CD4-positive, alpha-beta T cell treated with Interleukin-17A for 1 hour (primary cell): ENCODE data around the gene IPO13.
A peak's percentile ranks its signal among the peaks of the same experiment; 100 is the strongest.

ENCODE experiments used
- DNase-seq: peaks from one replicate; pipeline ENCODE4 v3.0.0-alpha.2; 2020

Gene IPO13, protein sequence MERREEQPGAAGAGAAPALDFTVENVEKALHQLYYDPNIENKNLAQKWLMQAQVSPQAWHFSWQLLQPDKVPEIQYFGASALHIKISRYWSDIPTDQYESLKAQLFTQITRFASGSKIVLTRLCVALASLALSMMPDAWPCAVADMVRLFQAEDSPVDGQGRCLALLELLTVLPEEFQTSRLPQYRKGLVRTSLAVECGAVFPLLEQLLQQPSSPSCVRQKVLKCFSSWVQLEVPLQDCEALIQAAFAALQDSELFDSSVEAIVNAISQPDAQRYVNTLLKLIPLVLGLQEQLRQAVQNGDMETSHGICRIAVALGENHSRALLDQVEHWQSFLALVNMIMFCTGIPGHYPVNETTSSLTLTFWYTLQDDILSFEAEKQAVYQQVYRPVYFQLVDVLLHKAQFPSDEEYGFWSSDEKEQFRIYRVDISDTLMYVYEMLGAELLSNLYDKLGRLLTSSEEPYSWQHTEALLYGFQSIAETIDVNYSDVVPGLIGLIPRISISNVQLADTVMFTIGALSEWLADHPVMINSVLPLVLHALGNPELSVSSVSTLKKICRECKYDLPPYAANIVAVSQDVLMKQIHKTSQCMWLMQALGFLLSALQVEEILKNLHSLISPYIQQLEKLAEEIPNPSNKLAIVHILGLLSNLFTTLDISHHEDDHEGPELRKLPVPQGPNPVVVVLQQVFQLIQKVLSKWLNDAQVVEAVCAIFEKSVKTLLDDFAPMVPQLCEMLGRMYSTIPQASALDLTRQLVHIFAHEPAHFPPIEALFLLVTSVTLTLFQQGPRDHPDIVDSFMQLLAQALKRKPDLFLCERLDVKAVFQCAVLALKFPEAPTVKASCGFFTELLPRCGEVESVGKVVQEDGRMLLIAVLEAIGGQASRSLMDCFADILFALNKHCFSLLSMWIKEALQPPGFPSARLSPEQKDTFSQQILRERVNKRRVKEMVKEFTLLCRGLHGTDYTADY

DNA sequence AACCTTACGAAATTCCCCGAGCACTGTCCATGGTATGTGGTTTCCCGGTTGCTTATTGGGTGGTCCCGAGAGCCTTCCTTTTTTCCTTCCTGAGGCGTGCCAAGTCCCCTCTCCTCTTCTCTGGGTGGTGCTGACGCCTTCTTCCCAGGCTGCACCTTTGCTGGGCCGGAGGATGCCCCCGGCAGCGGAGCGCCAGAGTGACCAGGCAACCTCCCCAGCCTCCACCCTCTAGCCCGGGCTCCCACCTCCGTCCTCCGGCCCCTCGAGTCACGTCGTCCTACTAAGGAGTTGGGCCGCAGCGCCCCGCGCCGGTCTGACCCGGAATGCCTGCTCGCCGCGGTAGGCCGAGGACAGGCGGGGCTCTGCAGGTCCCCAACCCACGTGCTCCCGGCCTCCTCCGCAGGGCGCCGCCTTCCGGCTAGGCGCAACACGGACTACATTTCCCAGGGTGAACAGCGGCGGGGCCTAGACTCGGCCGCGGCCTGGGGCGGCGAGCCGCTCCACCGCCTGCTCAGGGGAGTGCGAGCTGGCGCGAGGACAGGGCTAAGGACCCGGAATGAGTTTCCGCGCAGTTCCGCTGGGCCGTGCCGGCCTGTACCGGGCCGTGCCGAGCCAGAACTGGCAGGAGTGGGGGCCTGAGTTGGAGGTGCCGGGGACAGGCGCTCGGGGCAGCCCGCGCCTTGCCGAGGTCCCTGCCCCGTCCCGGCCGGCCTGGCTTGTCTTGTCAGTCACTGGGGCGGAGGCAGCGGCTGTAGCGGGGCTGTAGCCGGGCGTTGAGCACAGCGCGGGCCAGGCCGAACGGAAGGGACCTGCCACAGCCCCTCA lies at the start of gene IPO13:
TSS of gene IPO13 (plus strand) at position 715 of the 825 bp plus-strand sequence. CDS start 651 bp downstream, outside the sequence.
- peak; percentile 96 for DNase-seq

DNA sequence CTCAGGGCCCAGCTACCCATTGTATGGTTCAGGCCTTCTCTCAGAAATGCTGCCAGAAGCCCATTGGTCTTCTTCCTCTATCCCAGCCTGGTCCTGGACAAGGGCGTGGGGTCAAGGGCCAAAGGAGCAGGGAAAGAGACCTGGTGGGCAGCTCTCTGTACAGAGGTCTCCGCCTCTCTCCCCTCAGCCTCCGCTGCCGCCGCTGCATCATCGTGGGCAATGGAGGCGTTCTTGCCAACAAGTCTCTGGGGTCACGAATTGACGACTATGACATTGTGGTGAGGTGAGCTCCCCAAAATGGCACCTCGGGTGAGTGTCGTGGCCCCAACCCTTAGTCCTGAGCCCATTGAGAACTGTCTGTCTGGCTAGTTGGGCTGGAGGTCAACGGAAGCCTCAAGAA lies 47.8 kb upstream of the IPO13 start:
- DNase-seq: no peak

DNA sequence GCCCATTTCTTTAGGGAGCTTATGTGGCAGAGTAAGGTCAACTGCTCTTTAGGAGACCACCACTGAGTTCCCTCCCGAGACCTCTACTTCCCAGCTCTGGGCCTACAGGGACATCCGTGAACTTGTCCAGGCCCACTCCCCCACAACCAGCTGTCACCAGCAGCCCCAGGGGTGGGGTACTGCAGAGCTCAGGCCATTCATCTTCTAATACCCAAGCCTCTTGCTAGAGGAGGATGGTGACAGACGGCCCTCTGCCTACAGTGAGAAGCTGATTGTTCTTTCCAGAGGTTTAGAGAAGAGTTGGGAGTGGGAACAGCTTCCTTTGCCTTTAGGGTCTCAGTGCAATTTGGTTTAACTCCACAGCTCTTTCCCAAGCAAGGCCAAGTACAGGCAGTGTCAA lies 46.4 kb upstream of the IPO13 start:
- no peak for DNase-seq

DNA sequence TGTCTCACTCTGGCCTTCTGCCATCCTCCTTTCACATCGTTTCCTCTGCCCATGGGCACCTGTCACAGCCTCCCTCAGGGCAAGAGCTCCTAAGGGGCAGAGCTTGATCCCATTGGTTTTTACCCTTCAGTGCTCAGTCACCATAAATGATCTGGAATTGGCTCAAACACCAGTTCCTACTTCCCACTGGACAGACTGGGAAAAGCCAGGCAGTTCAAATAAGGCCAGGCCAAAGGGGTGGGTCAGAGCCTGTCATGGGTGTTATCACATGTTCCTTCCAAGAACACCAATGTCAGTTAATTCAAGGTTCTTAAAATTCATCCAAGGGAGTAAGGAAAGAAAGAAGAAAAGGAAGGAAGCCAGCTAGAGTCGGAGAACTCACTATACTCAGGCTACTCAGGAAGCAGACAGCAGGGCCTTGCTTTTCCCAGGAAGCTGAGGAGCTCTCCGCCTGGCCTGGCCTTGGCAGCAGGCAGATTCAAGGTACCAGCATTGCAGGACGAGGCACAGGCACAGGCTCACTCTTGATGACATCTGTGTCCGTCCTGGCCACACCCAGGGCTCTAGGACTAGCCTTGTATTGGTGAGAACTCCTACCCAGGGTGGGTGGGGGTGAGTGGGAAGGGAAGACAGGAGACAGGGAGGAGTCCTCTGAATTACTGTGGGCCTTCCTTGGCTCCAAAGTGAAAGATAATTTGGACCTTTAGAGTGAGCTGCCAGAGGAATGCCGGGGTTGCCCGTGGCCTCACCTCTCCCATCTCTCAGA lies 45.4 kb upstream of the IPO13 start:
- DNase-seq: no peak

DNA sequence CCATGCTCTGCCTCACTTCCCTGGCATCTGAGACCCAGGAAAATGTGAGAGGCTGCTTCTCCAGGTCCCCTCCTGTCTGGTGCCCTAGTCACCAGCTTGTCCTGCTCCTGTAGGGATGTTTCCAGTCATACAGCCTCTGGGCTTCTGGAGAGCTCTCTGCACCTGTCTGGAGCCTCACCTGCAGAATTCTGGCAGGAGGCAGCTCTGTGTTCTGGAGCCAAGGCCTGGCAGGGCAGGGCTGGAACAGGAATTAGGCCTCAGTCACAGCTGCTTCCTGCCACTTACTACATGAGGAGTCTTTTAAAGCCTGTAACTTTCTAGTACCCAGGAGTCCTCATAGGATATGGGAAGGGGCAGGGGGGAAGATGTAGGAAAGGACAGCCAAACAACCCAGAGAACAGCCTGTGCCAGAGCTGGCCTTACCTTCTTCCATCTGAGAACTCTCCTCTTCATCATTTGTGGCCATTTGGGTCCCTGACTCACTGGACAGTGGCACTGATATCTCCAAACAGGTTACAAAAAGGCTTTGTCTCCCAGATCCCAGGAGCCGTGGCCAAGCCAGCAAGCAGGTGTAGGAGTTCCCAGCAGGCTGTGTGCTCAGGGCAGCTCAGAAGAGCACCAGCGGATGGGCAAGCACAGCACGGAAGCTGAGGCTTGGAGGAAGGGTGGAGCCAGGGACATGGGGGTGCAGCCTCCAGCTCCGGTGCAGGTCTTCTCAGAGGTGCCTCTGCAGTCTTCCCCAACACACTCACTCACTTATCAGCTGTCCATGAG lies 44.5 kb upstream of the IPO13 start:
- DNase-seq: no peak

DNA sequence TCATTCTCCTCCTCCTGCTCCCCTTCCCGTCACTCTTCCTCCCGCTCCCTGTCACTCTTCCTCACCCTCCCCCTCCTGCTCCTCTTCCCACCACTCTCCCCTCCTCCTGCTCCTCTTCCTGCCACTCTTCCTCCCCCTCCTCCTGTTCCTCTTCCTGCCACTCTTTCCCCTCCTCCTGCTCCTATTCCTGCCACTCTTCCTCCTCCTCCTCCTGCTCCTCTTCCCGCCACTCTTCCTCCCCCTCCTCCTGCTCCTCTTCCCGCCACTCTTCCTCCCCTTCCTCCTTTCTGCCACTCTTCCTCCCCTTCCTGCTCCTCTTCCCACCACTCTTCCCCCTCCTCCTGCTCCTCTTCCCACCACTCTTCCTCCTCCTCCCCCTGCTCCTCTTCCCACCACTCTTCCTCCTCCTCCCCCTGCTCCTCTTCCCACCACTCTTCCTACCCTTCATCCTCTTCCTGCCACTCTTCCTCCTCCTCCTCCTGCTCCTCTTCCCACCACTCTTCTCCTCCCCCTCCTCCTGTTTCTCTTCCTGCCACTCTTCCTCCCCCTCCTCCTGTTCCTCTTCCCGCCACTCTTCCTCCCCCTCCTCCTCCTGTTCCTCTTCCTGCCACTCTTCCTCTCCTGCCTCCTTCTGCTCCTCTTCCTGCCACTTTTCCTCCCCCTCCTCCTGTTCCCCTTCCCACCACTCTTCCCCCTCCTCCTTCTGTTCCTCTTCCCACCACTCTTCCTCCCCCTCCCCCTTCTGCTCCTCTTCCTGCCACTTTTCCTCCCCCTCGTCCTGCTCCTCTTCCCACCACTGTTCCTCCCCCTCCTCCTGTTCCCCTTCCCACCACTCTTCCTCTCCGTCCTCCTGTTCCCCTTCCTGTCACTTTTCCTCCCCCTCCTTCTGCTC lies 41.8 kb upstream of the IPO13 start:
- DNase-seq: no peak

DNA sequence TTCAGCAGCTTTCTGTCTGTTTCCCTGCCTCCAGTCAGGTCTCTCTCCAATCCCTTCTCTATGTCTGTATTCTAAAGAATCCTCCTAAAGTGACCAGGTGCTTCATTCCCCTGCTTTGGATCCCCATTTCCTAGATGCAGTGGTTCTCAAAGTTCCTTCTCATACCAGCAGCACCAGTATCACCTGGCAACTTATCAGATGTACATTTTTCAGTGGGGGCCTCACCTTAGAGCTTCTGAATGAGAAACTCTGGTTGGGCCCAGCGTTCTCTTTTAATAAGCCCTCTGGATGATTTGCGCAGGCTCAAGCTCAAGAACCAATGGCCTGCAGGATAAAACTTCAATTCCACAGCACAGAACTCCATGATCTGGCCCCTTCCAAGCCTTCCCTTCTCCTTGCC lies 38.5 kb upstream of the IPO13 start:
- no peak for DNase-seq

DNA sequence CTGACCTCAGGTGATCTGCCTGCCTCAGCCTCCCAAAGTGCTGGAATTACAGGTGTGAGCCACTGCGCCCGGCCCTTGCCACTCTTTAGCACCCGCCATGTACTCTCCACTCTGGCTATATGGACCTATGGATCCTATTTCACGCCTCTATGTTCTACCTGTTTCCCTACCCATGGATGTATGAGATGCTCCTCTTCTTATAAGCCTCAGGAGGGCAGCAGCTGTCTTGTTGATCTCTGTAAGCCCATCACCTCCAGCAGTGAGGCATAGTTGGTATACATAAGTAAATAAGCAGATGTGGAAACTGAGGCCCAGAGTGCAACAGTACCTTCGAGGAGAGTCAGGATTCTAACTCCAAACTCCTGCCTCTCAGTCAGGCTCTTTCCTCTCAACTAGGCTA lies 37.9 kb upstream of the IPO13 start:
- DNase-seq: no peak

DNA sequence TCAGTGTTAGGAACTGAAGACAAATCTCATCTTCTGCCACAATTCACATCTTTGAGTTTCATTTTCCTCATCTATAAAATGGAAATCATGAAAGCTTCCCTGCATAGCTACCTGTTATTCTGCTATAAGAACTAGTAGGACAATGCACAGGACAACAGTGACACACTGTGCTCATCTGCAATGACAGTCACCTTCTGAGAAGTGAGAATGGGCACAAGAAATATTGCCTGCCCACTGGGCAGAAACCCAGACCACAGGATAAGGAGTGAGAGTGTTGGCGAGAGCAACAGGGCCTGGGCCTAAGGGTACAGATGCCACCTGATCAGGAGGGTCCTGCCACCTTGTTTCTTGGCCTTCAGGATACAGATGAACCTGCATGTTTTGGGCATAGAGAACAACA lies 36.4 kb upstream of the IPO13 start:
- no peak for DNase-seq

DNA sequence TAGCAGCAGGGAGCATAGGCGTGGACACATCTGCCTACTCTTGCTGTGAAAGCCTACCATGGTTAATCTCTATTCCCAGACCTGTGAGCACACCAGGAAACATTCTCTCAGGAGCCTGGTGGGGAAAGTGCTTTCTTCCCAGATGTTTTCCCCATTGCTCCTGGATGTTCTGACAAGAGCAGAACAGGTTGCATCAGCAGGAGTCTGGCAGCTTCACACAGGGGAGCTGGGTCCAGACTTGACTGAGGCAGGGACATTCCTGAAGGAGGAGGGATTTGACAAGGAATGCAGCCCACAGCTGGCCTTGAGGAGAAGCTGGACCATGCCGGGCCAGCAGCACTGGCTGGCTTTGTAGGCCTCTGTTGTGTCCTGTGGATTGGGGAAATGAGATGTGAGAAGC lies 34.1 kb upstream of the IPO13 start:
- no peak for DNase-seq

DNA sequence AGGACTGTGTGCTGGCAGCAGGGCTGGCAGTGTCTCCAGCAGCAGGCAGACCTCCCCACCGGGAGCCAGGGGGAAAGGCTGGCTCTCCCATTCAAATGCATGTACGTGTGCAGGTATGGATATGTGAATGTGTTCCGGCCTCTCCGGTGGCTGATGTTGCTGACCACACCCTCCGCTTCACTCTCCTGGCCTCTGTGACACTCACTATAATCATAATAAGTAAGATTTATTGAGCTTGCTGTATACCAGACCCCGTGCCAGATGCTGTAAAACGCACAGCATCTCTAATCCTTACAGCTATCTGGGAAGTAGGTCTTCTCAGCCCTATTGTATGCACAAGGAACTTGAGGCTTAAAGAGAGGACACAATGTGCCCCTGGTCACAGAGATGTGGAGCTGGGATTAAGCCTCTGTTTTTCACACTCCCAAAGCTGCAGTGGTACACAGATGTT lies 33.7 kb upstream of the IPO13 start:
- DNase-seq: no peak

DNA sequence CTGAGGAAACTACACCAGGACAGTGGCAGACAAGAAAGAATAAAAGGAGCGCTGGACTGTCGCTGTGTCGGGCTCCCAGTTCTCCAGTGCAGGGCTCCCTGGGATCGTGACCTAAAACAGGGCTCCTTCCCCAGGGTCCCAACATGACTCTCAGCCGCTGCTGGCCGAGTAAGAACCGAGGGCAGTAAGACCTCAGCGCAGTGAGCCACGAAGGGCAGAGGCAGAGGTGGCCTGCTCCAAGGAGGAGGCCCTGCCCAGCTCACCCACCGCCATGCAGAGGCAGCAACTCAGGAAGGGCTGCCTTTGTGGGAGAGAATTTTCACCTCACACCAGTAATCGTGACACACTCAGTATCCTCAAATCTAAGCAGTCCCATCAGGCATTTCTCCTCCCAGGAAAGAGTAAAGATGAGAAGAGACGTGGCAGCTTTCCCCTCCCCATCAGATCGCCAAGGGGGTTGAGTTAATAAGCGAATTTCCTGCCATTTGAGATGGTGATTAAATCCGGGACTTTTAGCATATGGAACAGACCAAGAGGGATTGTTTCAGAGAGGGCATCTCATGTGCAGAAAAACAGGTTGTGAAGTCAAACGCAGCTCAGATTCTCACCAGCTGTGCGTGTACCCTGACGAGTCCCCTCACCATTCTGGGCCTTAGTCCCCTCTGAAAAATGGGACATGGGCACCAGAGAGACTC lies 32.9 kb upstream of the IPO13 start:
- no peak for DNase-seq

DNA sequence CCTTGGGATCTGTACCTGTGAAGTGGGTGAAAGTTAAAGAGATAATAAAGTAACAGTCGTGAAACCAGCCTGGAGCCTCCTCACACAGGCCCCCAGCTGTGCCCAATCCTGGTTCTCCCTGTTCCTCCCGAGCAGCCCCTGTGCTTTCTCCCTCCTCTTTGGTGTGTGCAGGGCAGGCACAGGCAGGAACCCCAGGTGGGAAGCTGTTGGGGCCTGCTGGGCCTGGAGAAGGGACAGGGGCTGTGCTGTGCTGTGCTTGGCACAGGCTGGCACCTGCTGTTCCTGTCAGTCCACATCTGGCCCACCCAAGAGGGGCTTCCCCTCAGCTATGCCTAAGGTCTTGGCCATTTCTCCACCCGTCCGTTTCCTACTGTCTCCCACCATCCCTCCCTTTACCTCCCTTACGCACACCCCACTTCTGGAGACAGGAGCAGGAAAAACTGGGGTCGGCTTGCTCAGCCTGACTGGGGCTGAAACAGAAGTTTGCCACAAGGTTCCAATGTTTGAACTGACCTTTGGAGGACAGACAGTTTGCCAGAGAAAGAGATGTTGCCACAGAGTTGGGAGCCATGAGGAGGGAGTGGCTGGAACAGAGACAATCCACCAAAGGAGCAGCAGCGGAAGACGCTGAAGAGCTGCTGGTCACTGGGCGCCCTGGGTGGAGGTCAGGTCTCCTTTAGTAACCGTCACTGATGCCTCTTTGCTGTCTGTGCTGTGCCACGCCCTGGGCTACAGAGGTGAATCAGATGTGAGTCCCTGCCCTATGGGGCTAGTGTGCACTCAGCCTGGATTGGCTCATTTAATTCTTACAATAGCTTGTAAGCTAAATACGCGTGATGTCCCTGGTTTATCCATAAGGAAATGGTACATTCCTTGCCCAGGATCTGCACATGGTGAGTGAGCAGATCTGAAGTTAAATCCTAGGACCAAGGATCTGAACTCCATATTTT lies 31.9 kb upstream of the IPO13 start:
- no peak for DNase-seq

DNA sequence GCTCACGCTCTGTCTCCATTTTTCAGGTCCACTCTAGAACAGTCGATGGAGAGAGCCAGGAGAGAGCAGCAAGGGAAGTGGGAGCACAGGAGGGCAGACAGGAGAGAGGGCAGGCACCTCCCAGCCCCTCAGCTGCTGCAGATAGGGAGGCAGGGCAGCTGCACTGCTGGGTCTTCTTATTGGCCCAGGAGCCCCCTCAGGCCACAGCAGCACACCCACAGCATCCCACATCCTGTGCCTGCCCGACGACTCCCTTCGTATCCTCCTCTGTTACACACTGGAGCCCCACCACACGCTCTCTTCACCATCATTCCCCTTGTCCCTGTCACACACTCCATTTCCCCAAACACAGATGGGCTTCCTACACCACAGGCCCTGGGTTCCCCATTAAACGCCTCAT lies 26.8 kb upstream of the IPO13 start:
- no peak for DNase-seq

DNA sequence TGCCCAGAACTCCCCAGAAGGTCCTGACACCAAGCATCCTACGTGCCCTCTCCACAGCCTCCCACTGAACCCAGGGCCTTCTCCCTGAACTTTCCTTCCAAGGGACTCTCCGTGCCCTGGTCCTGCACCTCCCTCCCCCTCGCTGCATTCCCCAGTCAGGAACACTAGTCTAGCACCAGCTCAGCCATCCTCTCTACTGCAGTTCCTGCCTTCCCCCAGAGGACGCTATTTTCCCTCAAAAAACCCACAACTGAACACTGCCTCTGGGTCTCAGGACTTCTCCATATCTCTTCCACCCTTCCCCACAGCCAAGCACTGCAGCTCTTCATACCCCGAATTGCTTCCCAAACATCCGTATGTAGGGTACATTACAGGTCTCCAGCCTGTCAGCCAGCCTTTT lies 25.7 kb upstream of the IPO13 start:
- no peak for DNase-seq

DNA sequence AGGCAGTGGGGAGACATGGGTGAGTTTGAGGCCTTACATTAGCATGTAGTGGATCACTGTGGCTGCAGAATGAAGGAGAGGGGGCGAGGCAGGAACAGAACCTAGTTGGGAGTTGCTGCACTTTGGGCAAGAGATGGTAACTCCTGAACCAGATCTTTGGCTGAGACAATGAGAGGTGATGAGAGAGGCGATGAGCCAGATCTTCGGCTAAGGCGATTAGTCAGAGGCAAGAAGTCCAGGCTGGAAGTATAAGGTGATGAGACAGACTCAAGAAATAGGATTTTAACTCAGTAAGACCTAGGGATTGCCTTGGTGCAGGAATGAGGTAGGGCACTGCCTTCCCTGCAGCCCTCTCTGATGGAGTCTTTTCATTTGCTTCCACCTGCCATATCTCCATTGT lies 22.2 kb upstream of the IPO13 start:
- no peak for DNase-seq

DNA sequence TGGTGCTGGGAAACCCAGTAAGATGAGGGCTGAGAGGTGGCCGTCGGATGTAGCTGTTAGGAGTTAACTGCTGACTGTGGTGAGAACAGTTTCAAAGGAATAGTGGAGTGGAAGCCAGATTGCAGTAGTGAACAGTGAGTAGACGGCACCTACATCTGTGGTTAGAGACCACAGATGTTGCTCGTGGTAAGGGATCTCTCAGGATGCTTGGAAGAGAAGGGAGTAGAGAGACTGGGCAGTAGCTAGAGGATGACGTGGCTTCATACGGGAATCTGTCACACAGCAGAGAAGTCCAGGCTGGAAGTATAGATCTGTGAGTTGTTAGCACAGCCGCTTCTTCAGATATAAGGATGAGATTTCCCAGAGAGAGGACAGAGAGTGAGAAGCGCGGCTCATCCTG lies 20.9 kb upstream of the IPO13 start:
- no peak for DNase-seq

DNA sequence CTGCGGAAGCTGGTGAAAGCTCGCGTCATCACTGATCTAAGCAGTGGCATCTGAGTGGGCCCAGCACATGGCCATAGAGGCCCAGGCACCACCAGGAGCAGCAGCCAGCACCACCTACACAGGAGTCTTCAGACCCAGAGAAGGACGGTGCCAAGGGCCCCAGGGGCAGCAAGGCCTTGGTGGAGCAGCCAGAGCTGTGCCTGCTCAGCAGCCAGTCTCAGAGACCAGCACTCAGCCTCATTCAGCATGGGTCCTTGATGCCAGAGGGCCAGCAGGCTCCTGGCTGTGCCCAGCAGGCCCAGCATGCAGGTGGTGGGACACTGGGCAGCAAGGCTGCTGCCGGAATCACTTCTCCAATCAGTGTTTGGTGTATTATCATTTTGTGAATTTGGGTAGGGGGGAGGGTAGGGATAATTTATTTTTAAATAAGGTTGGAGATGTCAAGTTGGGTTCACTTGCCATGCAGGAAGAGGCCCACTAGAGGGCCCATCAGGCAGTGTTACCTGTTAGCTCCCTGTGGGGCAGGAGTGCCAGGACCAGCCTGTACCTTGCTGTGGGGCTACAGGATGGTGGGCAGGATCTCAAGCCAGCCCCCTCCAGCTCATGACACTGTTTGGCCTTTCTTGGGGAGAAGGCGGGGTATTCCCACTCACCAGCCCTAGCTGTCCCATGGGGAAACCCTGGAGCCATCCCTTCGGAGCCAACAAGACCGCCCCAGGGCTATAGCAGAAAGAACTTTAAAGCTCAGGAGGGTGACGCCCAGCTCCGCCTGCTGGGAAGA lies 16.4 kb upstream of the IPO13 start:
- no peak for DNase-seq
